ENCODE data around the gene DNASE2B. TPM values are rescaled to one million over a fixed set of nuclear protein-coding genes. Genes with fewer than 3 reads are reported as not detected.

DNASE2B gene
- total and polyA plus RNA-seq, 2 experiments from 2014 or later: not detected

GRCh38 chr1:84402060-84402459 lies 3.8 kb downstream of the DNASE2B start:
- no peaks in the 10 kb centered on the region for H3K9me2 ChIP-seq (ENCODE audit: insufficient read depth)
- TF ChIP-seq ETS1 (IDR thresholded peaks at IDR 0.05) (no peak), ZNF114 (CRISPR knock-in tag; IDR thresholded peaks at IDR 0.05) (no peak), EZH2 (IDR thresholded peaks at IDR 0.05; ENCODE audit: low read depth, unreplicated experiment) (no peak), ZNF331 (CRISPR knock-in tag; IDR thresholded peaks at IDR 0.05; ENCODE audit: low read depth) (no peak), CTCF (conservative IDR thresholded peaks at IDR 0.05; ENCODE audit: low read depth in 2 of 2) (no peak), POLR2AphosphoS5 (IDR thresholded peaks at IDR 0.05; ENCODE audit: low read depth) (no peak), EZH2phosphoT487 (IDR thresholded peaks at IDR 0.05; ENCODE audit: unreplicated experiment) (no peak), NANOG (IDR thresholded peaks at IDR 0.05; ENCODE audit: borderline replicate concordance) (no peak), ZNF462 (CRISPR knock-in tag; IDR thresholded peaks at IDR 0.05) (no peak)
- H3K27me3 ChIP-seq (ENCODE audit: insufficient read depth): no peaks in the 10 kb centered on the region
- no peaks in the 10 kb centered on the region for H4K20me1 ChIP-seq (replicated peaks; ENCODE audit: insufficient read depth)
- ATAC-seq (no peak), DNase-seq (ENCODE audit: low spot score) (no peak)
- H3K4me2 ChIP-seq: no peak overlapping the region
- Mint-ChIP-seq H3K9me3 (no peaks in the 10 kb centered on the region), H3K4me1 (no peaks in the 10 kb centered on the region), H3K4me3 (no peak overlapping the region), H3K36me3 (ENCODE audit: low read depth) (no peaks in the 10 kb centered on the region), H3K27ac (no peak overlapping the region), H3K27me3 (ENCODE audit: insufficient read depth, low read depth, poor library complexity) (peaks cover 2% of the 10 kb centered on the region)
- no peaks in the 10 kb centered on the region for H3K36me3 ChIP-seq (ENCODE audit: insufficient read depth)
- no peaks in the 10 kb centered on the region for H3F3A ChIP-seq (replicated peaks; ENCODE audit: low read depth)
- no peak overlapping the region for H2AFZ ChIP-seq
- no peaks in the 10 kb centered on the region for H3K4me1 ChIP-seq (ENCODE audit: insufficient read depth)
- no peaks in the 10 kb centered on the region for H3K79me2 ChIP-seq (replicated peaks; ENCODE audit: insufficient read depth)
- H3K27ac ChIP-seq (ENCODE audit: low read depth): no peak overlapping the region
- no peak overlapping the region for H3K4me3 ChIP-seq
